ENCODE results near the gene LKAAEAR1.

Gene LKAAEAR1

DNA sequence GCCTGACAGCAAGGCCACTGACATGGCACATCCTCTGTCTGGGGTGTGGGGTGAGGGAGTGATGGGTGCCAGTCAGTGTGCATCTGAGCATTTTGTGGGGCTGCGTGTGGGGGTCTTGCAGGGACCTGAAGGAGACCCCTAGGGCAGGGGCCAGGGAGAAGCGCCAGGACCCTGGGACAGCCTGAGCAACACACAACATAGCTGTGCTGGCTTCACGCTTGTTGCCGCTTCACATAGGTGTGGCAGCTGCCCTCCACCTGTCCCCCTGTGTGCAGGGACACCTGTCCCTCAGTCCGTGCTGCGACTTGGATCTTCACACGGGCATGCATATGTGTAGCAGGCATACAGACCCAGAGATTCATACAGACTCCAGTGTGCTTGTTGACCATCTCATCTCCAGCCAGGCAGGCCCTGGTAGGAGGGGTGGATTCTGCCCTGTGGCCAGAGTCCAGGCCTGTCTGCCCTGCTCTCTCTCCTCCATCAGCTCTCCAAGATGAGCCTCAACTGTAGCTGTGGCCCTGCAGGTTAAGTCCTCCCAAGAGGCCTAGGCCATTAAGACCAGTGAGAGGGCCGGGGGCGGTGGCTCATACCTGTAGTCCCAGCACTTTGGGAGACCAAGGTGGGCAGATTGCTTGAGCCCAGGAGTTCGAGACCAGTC is 26.3 kb upstream of the LKAAEAR1 start:
- no peak for DNase-seq

GRCh38 chr20:64109831-64110391 is 25.7 kb upstream of the LKAAEAR1 start:
- no peak for DNase-seq

GRCh38 chr20:64108731-64109681 is 24.8 kb upstream of the LKAAEAR1 start:
- DNase-seq, result no peak

- DNase-seq, result no peak
These were observed 23.7 kb upstream of the LKAAEAR1 start for GRCh38 chr20:64107736-64108457.

GRCh38 chr20:64106981-64107735 is 23.0 kb upstream of the LKAAEAR1 start, which contains the start of gene NPBWR2:
Gene NPBWR2 (minus strand): TSS chr20:64107565. CDS start chr20:64106831, 734 bp downstream.
- no peak for DNase-seq

GRCh38 chr20:64106435-64106961 is 22.3 kb upstream of the LKAAEAR1 start:
- DNase-seq, result no peak

DNA sequence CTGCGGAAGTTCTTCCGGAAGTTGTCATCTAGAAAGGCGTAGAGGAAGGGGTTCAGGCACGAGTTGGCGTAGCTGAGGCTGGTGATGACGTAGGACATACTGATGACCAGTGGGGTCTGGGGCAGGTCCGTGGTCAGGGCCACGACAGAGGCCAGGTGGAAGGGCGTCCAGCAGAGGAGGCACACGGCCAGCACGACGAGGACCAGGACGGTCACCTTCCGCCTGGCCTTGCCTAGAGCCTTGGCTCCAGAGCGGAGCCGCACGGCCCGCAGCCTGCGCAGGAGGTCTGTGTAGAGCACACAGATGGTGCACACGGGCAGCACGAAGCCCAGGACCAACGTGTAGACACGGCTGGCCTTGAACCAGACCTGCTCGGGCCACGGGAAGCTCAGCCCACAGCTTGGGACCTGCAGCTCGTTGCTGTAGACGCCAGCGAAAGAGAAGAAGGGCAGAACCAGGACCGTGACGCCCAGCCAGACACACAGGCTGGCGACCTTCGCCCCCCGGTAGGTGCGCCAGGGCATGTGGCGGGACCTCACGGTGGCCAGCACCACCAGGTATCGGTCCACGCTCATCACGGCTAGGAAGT is 21.7 kb upstream of the LKAAEAR1 start:
- DNase-seq, result no peak

DNA sequence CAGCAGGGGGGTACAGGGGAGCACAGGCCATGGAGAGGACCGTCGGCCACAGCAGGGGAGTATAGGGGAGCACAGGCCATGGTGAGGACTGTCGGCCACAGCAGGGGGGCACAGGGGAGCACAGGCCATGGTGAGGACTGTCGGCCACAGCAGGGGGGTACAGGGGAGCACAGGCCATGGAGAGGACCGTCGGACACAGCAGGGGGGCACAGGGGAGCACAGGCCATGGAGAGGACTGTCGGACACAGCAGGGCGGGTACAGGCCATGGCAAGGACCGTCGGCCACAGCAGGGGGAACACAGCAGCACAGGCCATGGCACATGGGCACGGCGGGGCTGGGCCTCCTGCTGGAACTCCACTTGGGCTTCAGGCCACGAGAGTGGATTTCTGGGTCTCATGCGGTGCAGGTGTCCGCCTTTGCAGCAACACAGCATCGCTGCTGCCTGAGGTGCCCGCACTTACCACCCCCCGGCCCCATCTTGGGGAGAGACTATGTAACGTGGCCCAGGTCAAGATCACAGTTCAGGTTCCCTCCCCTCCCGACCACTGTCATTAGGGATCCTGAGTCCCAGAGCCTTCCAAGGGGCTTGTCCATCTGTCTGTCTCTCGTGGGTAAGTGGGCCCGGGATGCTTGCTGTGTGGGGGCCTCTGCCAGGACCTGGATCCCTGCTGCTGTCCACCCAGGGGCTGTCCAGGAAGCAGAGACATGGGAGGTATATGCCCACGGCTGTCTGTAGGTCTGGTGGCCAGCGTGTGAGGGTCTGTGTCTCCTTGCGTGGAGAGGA is 20.7 kb upstream of the LKAAEAR1 start:
- DNase-seq, result no peak

- no peak for DNase-seq
These were observed 19.9 kb upstream of the LKAAEAR1 start for GRCh38 chr20:64103871-64104666.

- DNase-seq, result no peak
These were observed 18.6 kb upstream of the LKAAEAR1 start for GRCh38 chr20:64102647-64103354.

GRCh38 chr20:64101731-64102621 is 17.8 kb upstream of the LKAAEAR1 start:
- peak; percentile 13 for DNase-seq

DNA sequence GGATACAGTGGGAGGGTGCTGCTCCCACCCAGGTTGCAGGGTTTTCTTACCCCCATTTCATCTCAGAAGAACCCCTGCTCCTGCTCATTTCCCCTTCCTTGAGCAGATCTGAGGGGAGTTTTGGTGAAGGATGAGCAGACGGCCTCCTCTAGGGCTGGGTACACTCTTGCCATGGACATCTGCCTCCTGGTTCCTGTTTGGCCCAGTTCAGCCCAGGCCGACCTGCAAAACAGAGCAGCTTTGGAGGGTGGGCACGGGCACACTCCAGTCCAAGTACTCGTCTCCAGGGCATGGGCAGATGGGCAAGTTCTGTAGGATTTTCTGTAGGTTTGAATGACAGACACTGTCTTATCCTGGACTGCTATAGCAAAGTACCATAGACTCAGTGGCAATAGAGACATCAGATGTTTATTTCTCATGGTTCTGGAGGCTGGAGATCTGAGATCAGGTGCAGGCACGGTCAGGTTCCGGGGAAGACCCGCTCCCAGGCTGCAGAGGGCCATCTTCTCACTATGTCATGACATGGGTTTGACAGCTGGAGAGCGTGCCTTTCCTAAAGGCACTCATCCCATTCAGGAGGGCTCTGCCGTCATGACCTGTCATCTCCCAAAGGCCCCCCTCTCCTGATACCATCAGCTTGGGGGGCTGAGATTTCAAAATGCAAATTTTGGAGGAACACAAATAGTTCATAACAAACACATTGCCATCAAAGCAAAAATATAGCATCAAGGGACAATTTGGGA is 16.9 kb upstream of the LKAAEAR1 start:
- DNase-seq, result no peak

GRCh38 chr20:64100566-64100888 is 16.3 kb upstream of the LKAAEAR1 start:
- no peak for DNase-seq

DNA sequence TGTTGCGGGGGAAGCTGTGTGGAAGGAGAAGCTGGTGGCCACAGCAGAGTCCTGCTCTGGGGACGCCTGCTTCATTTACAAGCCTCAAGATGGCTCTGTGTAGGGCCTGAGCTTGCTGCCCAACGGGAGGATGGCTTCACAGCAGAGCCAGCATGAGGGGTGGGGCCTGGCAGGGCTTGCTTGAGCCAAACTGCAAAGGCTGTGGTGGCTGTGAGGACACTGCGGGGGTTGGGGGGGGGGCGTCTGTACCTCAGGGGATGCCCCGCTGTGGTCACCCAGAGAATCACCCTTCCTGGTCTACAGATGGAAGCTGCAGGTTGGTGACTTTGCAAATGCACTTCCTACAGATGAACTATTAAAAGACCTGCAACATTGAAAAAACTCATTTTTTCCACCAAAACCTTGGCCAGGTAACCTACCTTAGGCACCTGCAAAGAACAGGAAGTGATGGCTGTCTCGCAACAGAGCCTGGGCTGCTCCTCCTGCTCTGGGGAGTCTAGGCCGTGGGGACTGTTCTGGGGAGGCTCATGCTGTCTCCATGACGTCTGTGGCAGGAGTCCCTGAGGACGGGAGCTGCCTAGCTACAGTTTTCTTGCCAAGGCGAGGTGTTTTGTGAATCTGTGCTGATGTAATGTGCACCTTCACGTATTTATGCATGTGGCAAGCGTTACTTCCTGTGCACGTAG is 15.8 kb upstream of the LKAAEAR1 start:
- DNase-seq, result no peak

DNA sequence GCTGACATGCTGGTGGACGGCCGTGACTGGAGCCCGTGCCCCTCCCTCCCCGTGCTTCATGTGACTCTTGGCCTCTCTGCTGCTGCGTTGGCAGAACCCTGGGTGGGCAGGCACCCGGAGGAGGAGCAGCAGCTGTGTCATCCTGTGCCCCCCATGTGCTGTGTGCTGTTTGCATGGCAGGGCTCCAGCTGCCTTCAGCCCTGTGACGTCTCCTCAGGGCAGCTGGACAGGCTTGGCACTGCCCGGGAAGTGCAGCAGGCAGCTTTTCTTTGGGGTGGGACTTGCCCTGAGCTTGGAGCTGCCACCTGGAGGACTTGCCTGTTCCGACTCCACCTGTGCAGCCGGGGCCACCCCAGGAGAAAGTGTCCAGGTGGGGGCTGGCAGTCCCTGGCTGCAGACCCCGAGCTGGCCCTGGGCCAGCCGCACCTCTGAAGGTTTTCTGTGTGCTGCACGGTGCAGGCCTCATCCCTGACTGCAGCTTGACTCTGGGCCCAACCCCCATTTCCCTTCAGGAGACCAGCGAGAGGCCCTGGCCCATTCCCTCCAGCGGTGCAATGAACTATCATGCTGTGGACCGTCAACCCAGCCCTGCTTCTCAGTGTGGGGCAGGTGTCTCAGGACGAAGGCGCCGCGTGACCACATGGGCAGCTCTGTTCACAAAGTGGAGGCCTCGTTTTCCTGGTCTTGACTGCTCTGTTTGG is 15.0 kb upstream of the LKAAEAR1 start:
- DNase-seq, result no peak

- DNase-seq, result no peak
These were observed 14.3 kb upstream of the LKAAEAR1 start for GRCh38 chr20:64098471-64099013.
